GM12872 (cell line): ENCODE results near the gene MSL3B.

ENCODE experiments used
- CTCF ChIP-seq: IDR thresholded peaks from 3 replicates; pipeline ENCODE4 v1.5.1; 2011; ENCODE audit warnings: low read depth, mild to moderate bottlenecking, low read length, moderate library complexity; ENCODE audit not compliant: insufficient read depth

The MSL3B gene

DNA sequence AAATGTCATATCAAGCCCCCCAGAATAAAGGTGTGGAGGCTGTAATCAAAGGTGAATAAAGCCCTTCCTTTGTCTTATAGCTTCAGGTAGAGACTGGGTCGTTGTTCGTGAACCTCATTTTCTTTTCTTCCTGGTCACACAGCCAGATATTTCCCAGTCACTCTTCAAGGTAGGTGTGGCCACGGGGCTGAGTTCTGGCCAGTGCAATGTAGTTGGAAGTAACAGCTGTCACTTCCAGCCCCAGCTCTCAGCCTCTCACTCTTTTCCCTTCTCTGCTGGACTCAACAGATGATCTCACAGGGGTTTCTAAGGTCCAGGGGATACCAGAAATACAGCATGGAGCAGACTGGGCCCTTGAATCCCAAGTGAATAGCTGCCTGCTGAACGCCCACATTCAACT lies 33.2 kb upstream of the MSL3B start:
- TF ChIP-seq CTCF, result no peak

DNA sequence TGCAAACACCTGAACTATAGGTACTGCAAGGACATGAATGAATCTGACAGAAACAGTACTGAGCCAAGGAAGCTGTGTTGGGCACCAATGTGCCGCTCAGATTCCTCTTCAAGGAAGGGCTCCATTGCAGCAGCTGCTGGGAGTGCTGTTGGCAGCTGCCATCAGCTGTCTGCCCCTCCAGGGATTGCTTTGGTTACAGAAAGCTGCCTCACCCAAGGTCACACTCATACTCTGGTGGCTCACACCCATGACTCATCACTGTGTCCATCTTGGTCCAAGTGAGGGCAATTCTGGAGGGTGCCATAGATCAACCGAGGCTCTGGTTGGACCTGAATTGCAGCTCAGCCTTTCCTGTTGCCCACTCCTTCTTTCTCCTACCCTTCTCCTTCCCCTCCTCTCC lies 24.6 kb upstream of the MSL3B start:
- TF ChIP-seq CTCF, result no peak

GRCh38 chr2:233882353-233882752 lies 14.2 kb upstream of the MSL3B start:
- no peak for TF ChIP-seq CTCF

GRCh38 chr2:233871432-233871831 lies 3.2 kb upstream of the MSL3B start:
- no peak for TF ChIP-seq CTCF

DNA sequence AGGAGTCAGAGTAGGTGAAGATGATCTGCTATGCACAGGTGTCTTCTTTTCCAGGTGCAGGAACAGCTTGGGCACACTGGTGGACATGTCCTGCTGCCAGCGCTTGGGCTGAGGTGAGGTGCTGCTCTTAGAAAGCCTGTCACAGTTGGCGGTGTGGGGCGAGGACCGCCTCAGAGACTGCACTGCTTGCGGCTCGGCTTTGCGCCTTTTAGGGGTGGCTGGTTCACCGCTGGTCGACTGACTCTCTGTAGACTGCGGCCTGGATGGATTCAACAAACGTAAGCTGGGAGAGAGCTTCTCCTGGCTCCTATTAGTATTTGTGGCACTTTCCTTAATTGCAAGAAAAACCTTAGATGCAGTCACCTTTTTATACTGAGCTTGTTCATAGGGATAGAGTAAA lies 1.7 kb downstream of the MSL3B start:
- no peak for TF ChIP-seq CTCF

- TF ChIP-seq CTCF, result peak; percentile 45; the same call in 2 of the 3 replicates
Observed at GRCh38 chr2:233865838-233866237, 2.3 kb downstream of the MSL3B start.

DNA sequence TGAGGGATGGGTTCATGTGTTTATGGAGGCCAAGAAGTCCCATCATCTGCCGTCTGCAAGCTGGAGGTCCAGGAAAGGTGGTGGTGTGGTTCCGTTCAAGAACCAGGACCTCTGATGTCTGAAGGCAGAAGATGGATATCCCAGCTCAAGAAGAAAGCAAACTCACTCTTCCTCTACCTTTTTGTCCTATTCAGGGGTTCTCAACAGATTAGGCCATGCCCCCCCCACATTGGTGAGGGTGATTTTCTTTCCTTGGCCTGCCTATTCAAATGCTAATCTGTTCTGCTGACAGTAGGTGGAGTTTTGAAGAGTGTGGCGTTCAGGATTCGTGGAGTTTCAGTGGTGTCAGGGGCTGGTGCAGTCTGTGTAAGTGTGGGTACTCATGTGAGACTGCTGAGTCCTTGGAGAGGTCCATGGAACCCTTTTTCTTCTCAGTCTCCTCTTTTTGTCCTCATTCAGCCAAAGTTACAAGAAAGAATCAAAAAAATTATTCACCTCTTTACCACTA lies 5.9 kb downstream of the MSL3B start:
- TF ChIP-seq CTCF, result no peak

DNA sequence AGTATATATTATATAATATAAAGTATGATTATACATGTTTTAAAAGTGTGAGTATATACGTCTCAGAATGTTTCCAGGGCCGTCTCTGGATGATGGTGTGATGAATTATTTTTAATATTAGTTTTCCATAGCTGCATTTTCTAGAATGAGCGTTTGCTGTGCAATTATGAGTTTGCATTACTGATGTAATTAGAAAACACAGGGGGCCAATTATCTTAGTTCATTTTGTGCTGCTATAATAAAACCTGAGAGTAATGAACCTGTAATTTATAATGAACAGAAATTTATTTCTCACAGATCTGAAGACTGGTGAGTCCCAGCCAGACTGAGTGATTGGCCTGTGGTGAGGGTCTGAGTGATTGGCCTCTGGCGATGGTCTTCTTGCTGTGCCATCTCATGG lies 9.9 kb downstream of the MSL3B start:
- no peak for TF ChIP-seq CTCF
